Limb (tissue), 2 donors: ENCODE measurements around the gene STXBP5.

ENCODE experiments used
- DNase-seq, 2 donors: peaks; one replicate each; pipeline ENCODE4 v3.0.0-alpha.2; 2016; ENCODE audit errors: extremely low spot score in 2 of 2

STXBP5 gene

DNA sequence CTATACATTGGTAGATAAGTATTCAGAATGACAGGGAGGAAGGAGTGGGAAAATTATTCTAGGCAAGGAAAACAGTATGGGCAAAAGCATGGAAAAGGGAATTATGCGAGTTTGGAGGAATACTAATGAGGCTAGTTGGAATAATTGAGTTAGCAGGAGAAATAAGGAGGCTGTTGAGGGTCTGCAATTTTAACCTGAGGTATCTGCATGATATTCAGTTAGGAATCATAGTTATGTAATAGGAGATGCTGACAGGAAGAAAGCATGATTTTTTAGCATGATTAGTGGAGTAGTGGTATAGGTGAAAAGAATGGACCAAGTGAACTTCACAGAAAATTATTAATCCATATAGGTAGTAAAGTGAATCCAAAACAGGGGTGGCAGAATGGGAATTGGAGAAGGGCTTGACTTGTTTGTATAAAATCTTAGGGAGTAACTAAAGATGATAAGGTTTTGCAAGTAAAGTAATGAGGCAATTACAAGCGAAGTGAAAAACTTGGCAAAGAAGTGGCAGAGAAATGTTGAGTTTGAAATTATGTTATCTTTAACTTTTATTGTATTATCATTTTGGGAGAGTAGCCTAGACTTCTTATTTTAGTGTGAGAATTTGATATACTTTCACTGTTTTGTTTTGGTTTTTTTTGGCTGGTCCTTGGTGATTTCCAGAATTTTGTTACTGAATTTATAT lies 5.7 kb downstream of the STXBP5 start:
- DNase-seq: no peak

DNA sequence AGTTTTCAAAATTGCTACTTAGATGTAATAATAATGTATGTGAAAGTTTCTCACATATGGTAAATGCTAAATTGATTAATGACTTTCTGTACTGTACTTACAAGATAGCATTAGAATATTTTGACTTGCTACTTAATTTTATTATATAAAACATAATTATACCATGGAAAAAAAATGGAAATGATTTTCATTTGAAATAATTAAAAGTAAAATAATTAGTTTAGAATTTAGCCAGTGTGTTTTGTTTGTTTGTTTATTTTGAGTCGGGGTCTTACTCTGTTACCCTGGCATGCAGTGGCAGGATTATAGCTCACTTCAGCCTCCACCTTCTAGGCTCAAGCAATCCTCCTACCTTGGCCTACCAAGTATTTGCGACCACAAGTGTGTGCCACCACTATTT lies 7.1 kb downstream of the STXBP5 start:
- DNase-seq: no peak

DNA sequence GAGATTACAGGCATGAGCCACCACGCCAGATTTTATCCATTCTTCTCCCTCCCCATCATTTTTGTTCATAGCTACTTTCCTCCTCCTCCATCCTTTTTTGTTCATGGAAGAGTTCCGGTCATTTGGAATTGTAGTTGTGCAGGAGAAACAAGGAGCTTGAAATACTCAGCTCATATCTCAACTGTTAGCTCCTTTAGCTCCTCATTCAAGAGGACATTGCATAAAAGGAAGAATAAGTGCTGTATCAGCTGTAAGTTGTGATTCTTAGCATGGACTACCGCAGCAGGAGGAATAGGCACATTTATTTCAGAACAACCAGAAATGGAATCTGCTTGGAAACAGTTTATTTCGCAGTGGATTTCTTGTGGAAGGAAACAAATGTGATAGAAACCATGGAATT lies 7.6 kb downstream of the STXBP5 start:
- DNase-seq: no peak

DNA sequence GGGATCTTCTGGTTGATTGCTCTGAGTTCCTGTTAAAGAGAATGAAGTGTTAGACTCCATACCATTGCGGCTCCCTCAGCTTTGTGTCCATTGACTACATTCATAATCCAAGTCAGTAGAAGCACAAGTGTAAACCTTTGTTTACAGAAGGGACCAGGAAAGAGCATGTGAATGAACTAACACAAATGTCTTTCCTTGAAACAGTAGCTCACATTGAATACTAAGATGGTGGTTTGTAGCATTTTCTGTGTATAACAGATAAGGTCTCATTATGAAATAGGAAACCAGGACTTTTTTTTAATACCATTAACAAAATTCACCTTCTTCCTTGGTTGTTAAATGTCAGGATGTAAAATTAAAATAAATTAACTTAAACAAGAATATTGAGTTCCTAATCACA lies 8.4 kb downstream of the STXBP5 start:
- DNase-seq: no peak

DNA sequence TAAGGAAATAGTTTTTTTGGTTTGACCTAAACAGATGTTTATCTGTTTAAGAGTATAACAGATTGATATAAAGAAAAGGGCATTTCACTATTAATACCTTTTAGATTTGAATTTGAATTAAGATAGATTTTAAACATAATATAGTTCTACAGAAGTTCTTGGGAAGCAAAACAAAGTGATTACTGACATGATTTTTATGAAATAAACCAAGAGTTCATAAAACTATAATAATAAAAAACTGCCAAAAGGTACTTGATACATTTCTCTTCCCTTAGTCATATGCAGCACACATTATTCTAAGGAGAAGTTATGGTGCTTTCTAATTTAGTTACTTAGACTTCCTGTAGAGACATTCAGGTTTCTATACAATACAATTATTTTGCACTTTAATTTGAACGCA lies 9.6 kb downstream of the STXBP5 start:
- no peak for DNase-seq

DNA sequence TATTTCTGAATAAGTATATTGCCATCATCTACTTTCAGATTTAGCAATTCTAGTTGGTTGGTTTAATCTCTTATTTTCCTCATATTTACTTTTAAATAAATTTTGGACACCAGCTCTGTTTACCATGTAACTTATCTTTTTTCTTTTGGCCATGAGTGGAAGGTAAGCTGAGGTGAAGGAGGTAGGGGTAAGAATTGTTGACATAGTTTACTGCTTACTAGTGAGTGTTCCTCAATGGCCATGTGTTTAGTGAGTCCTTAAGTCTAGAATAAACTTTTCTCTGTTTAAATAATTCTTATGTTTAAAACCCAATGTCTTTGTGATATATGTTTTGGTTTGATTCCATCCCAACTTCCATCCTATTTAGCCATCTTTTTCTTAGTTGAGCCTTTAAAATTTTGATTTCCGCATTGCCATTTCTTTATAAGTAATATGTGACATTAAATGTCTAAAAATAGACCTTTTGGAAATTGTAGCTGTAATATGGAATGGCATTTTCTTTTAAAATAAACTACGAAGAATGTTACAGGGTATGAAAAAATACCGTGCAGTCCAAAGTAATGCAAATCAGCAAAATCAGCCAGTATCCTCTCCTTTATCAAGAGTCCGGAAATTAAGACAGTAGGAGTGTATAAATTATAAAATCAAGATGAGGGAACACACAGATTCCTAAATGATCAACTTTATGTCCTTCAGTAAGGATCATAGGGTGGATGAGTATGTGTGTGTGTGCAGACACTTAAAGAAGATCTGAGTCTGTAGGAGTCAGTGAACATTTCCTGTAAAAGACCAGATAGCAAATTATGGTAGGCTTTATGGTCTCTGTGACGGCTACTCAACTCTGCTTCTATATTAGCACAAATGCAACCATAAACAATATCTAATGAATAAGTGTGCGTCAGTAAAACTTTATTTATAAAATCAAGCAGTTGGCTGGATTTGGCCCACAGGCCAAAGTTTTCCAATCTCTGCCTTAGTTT lies 10.3 kb downstream of the STXBP5 start:
- no peak for DNase-seq

DNA sequence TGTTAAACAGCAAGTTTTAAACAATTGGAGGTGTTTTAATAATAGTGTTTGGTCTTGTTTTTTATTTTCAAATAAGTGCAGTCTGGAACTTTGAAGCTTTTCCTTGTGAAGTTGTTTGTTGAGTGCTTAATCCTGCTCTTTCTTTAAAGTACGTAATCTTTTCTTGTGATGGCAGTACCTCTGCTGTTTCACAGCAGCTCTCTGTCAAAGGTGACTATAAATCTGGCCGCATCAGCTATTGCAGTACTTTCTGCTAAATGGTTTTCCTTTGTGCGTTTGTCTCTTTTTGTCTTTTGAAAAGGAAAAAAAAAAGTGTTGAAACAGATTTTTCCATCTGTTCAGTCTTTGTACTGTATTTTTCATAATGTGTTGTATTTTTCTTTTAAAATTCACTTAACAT lies 12.7 kb downstream of the STXBP5 start:
- DNase-seq: no peak

DNA sequence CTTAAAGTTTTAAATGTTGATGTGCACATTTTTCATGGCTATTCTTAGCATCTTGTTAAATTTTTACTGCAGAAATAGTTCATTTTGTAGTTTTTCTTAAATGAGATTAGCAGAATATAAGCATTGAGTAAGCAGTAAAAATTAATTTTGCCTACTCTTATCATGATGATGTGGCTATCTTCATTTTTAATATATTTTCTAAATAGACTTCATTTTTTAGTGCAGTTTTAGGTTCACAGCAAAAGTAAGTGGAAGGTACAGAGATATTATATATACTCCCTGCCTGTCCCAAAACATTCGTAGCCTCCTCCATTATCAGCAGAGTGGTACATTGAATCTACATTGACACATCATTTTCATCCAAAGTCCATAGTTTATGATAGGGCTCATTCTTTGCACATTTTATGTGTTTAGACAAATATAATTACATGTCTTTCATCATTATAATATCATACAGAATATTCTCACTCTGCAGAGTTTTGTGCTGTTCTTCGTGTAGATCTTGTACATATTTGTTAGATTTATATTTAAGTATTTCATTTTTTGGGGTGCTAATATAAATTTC lies 13.7 kb downstream of the STXBP5 start:
- DNase-seq: no peak

DNA sequence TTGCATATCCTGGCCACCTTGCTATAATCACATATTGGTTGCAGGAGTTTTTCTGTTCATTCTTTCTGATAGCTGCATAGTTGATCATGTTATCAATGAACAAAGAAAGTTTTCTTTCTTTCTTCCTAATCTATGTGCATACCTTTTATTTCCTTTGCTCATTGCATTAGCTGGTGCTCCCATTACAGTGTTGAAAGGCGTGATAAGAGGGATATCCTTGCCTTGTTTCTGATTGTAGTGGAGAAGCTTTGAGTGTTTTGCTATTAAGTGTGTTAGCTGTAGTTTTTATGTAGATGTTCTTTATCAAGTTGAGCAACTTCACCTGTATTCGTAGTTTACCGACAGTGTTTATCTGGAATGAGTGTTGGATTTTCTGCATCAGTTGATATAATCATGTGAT lies 14.6 kb downstream of the STXBP5 start:
- no peak for DNase-seq

DNA sequence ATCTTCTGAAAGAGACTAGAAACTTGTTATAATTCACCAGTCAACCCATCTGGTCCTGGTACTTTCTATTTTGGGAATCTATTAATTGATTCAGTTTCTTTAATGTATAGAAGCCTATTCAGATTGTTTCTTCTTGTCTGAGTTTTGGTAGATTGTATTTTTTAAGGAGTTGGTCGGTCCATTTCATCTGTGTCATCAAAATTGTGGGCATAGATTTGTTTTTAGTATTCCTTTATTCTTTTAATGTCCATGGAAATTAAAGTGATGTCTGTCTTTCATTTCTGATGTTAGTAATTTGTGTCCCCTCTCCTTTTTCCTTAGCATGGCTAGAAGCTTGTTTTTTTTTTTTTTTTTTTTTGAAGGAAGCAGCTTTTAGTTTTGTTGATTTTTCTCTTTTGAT lies 15.2 kb downstream of the STXBP5 start:
- no peak for DNase-seq

DNA sequence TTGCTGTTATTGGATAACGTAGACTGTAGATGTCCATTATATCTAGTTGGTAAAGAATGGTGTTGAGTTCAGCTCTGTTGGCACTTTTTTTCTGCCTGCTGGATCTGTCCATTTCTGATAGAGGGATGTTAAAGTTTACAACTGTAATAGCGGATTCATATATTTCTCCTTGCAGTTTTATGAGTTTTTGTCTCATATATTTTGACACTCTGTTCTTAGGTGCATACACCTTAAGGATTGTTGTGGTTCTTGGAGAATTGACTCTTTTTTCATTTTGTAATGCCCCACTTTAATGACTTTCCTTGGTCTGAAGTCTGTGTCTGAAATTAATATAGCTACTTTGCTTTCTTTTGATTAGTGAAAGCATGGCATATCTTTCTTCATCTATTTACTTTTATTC lies 16.1 kb downstream of the STXBP5 start:
- DNase-seq: no peak

DNA sequence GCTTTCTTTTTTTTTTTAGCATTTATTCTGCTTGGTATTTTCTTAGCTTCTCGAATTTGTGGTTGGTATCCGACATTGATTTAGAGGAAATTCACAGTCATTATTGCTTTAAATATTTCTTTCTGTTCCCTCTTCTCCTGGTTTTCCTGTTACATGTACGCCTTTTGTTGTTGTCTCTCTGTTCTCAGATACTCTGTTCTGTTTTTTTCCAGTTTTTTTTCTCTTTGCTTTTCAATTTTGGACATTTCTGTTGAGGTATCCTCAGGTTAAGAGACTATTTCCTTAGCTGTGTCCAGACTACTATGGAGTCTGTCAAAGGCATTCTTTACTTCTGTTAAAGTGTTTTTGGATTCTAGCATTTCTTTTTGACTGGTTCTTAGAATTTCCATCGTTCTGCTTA lies 17.5 kb downstream of the STXBP5 start:
- no peak for DNase-seq

DNA sequence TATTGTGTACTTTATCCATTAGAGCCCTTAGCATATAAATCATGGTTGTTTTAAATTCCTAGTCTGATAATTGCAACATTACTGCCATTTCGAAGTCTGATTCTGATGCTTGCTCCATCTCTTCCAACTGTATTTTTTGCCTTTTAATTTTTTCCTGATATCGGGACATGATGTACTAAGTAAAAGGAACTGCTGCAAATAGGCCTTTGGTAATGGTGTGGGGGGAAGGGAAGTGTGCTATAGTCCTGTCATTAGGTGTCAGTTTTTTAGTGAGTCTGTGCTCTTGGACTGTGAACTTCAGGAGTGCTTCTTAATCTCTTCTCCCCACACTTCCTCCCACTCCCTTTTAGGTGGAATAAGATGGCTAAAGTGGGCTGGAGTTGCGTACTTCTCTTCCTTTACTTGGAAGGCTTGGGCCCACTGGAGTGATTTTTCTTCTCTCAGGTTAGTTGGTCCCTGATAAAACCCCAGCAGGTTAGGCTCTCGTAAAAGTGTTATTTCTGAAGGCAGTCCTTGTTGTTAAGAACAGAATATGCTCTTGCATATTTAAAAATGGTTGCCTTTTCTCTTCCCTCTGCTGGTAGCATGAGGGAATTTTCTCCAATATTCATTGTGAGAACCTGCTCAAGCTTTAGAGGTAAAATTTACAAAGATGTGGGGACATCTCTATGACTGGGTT lies 18.1 kb downstream of the STXBP5 start:
- no peak for DNase-seq

DNA sequence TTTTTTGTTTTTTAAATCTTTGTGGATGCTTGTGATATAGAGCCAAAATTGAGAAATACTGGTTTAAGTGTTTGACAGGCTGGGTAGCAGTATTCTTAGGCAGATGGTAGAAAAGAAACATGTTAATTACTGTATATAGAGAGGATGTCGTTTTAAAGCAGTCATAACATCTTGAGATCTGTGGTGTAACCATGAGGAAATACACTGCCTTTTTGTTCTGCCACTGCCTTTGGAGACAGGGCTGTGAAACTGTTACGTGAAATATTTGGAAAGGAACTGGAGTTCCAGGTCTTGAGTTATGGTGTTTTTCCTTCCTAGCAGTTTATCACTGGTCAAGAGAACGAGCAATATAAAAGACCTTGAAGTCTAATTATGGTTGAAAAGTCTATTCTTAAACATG lies 19.5 kb downstream of the STXBP5 start:
- no peak for DNase-seq

DNA sequence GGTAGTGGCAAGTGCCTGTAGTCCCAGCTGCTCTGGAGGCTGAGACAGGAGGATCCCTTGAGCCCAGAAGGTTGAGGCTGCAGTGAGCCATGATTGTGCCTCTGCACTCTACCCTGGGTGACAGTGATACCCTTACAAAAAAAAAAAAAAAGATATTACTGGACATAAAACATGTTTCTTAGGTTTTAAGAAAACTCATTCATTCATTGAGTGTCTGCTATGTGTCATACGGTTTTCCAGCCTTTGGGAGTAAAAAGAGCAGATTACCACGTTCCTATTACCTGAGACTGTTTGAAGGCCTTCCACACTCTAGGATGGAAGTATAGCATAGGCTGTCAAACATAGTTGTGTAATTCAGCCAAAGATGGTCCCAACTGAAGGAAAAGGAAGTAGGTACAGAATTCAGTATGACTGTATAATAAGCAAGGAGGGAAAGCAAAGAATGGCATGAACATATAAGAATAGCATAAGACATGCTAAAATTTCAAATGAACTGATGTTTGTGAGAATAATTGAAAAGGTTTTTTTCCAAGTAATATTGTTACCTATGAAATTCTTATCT lies 22.0 kb downstream of the STXBP5 start:
- no peak for DNase-seq

DNA sequence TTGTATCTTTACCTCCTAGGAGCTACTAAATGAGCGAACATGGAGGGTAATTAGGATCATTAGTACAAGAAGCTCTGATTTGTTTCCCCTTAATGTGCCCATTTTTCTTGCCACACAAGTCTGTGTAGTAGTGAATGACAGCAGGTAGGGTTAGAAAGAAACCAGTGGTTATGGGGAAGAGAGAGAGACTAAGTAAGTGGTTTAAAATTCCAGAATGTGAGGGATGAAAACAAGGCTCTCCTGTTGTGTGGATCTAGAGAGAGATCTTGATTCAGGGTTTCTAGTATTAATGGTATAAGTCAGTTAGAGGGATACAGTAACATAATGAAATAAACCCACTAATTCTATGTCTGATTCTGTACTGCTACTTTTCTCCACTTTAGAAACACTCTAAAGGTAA lies 22.7 kb downstream of the STXBP5 start:
- no peak for DNase-seq

DNA sequence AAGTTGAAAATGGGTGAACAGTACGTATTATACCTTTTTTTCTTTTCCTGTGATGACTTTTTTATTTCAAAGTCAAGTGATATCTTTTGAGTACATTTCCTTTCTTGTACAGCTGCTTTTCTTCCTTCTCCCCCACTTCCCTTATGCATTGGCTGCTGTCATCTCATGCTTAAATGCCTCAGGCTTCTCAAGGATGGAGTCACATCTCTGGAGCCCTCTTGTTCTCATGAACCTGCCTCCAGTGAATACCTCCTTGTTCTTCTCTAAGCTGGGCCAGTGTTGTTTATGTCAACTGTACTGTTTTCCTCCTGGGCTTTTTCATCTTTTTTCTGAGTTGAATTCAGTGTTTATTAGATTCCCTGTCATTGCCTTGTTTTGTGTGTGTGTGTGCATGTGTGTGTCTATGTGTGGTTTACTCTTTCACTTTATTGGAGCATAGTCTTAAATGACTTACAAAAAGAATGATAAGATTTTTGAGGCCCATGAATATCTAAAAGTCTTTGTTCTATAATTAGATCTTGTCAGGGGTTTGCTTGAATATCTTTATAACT lies 23.6 kb downstream of the STXBP5 start:
- DNase-seq: no peak

DNA sequence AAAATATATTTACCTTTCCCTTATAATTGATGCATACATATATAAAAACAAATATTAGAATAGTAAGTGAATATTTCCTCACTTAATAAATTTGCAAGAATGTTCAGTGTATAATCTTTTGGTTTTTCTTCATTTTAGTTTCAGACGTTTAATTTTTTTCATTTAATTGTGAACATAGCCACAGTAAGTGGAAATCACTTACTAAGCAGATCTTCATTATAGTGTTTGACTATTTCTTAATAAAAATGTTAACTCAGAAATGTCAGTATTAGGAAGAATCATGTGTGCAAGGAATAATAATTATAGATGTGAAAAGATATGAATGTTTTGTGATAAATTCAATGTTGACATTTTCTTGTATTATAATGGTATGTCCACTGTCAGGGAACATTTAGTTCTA lies 27.4 kb downstream of the STXBP5 start:
- DNase-seq: no peak

DNA sequence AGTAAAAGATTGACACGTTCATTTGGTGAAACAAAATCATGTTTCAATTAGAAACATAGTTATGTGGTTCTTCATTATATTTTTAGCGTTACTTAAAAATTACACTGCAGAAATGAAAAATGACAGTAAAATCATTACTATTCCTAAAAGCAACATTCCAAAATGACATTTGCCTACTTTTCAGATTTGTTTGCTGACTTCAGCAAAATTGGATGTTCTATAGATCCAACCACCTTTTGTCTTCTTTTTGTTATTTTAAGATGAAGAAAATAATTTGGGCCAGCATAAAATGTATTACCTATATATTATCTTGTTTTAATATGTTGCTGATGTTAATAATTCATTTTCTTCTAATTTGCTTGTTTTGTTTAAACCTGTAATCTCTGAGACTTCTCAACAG lies 30.5 kb downstream of the STXBP5 start:
- DNase-seq: no peak

DNA sequence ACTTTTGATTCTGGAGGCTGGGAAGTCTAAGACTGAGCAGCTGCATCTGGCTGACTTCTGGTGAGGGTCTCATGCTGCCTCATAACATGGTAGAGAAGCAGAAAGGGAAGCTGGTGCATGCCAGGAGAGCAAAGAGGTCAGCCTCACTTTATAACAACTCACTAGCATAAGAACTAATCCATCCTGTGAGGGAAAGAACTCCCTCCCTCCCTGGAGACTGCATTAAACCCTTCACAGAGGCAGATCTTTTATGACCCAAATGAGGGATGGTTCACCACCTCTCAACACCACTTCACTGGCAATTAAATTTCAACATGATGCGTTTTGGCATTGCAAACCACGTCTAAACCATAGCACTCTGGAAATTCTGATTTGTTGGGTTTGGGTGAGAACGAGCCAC lies 33.9 kb downstream of the STXBP5 start:
- DNase-seq: no peak

DNA sequence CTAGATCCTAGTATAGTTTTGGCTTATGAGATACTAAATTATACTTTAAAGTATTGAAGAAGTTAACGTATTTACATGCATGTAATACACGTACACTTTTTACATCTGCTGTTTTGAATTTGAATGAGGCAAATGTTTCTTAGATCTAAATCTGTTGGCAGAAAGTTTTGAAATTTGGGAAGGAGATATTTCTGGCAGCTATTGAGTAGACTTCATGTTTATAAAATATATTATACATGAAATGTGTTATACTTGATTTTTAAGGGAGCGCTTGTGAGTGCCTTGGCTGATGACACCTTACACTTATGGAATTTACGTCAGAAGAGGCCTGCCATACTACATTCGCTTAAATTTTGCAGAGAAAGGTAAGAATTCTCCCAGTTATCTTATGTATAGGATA lies 34.7 kb downstream of the STXBP5 start:
- DNase-seq: no peak
